NCI-H774 (cell line): ENCODE results near the gene SNRNP25.

Experiments
- DNase-seq: peaks from one replicate; lab custom pipeline; 2025; lab: John Stamatoyannopoulos, UW

SNRNP25 gene

GRCh38 chr16:63998-64913 lies 10.6 kb downstream of the SNRNP25 start:
- peak; percentile 55 for DNase-seq

GRCh38 chr16:64914-65255 lies 11.3 kb downstream of the SNRNP25 start:
- DNase-seq: no peak

DNA sequence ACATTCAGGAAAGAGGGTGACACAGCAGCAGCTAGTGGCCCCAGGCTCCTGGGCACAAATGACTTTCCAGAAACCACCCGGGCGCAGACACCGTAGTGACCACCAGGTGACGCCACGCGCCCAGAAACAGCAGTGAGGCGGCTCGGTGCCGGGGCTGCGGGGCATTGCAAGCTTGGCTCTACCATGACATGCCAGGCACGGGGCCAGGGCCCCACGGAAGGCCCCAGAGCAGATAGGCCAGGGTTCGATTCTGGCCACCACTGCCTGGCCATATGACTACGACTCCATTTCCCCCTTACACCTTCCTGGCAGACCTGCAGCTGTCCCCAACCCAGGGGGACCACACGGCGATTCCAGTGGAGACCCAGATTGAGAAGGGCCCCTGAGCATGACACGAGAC lies 12.1 kb downstream of the SNRNP25 start:
- DNase-seq: peak; percentile 30

GRCh38 chr16:66309-67182 lies 12.9 kb downstream of the SNRNP25 start:
- DNase-seq: no peak

DNA sequence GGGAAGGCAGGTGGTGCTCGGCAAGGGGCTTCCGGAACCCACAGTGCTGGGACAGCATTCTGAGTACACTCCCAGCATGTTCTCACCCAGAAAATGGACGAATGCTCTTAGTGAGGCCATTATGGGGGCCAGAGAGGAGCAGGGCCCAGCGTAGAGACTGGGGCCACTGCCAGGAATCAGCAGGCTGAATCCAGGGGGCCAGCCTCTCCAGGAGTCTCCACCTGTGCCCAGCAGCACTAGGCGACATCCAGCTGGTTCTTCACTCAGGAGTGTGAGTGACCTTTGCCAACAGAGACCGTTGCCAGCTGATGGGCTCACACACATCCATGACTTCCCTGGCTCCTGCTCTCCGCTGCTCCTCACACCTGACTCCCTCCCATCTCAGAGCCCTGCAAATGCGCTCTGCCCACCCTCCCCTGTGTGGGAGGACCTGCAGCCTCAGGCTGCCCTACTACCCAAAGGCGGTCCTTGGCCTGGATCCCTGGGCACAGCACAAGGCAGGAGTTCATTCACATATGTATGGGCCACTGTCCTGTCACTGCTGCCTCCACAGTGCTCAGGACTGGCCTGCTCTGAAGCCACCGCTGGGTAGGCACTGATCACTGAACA lies 13.7 kb downstream of the SNRNP25 start:
- no peak for DNase-seq

GRCh38 chr16:67884-68789 lies 14.5 kb downstream of the SNRNP25 start:
- no peak for DNase-seq

- no peak for DNase-seq
Measured at GRCh38 chr16:69181-69580, 15.6 kb downstream of the SNRNP25 start.

DNA sequence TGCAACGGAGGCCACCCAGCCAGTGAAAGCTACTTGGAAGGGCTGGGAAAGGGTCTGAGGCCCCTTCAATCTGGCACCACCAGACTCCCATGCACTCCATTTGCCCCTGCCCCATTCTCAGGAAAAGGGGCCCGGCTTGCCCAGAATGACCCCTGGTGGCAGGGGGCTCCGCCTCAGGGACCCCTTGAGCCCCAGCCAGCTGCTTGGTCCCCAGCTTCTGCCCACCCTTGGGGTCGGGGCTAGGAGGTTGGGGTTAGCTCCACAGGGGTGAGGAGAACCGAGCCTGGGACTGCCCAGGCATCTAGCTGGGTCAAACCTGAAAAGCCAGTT lies 17.5 kb downstream of the SNRNP25 start:
- DNase-seq: no peak

DNA sequence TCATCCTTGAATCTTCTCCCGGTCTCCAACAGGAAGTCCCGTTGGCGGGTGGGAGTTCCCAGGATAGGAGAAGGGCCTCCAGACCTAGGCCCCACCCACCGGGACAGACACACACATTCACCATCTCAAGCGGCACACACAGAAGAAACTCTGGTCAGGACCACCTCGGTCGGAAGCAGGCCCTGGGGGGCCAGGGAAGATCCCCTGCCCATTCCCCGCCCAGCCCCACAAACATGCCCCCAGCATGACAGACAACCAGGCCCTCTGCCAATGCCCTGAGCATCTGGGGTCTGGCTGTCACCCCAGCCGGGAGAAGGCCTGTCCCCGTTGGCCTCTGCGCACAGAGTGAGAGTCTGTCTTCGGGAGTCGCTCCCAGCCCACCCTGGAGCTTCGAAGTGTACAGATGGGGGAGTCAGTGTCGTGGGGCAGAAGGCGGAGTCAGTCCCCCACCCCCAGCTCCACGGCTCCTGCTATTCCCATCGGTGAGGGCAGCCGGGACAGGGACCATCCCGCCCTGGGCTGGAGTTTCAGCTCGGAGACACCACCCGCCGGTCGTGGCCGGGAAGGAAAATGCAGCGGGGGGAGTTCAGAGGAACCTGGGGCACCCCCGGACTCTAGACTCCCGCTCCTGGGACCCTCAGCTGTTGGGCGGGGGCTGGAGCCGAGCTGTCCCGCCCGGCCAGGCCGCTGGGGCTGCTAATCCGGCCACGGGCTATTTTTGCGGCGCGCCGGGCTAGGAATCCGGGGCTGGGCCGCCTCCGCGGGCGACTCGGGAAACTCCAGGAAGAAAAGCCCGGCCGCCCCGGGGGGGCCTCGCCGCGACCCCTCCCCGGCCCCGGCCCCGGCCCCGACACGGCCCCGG lies 18.1 kb downstream of the SNRNP25 start:
- DNase-seq: no peak

- DNase-seq: no peak
Measured at GRCh38 chr16:72561-73548, 19.2 kb downstream of the SNRNP25 start, which contains the start of gene RHBDF1. RHBDF1 (minus strand) TSS chr16:72631; CDS start chr16:65015, 7,616 bp downstream.

GRCh38 chr16:74051-74746 lies 20.6 kb downstream of the SNRNP25 start:
- DNase-seq: no peak

GRCh38 chr16:74747-75334 lies 21.2 kb downstream of the SNRNP25 start:
- no peak for DNase-seq

- no peak for DNase-seq
Measured at GRCh38 chr16:75580-76501, 22.2 kb downstream of the SNRNP25 start.

DNA sequence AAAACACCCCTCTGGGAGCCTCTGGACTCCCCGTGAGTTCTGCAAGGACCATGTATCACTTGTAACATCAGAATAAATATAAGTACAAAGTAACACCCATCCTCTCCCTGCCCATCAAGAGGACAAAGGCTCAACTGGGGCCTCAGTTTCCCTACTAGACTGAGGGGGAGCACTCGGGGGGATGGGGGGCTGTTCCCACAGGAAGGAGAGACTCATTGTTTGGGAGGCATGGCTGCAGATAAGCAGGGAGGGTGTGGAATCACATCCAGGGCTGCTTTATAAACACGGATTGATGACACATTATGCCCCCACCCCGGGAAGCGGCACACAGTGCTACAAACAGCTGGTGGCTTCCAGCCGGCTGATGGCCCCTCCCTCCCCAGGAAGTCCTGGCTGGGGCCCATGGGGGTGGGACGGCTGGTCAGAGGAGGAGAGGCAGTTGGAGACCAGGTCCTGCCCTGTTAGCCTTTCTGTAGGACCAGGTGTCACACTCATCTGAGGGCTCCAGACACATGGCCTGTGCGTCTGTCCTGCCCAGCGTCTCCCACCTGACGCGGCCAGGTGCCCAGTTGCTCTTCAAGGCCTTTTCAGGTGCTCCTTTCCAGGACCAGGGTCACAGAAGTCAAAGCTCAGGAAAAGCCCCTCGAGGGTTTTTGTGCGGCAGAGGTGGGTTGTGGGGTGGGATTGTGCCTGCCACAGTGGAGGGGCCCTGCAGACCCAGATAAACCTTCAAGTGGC lies 23.1 kb downstream of the SNRNP25 start:
- DNase-seq: no peak

- no peak for DNase-seq
Measured at GRCh38 chr16:77273-77806, 23.7 kb downstream of the SNRNP25 start.

DNA sequence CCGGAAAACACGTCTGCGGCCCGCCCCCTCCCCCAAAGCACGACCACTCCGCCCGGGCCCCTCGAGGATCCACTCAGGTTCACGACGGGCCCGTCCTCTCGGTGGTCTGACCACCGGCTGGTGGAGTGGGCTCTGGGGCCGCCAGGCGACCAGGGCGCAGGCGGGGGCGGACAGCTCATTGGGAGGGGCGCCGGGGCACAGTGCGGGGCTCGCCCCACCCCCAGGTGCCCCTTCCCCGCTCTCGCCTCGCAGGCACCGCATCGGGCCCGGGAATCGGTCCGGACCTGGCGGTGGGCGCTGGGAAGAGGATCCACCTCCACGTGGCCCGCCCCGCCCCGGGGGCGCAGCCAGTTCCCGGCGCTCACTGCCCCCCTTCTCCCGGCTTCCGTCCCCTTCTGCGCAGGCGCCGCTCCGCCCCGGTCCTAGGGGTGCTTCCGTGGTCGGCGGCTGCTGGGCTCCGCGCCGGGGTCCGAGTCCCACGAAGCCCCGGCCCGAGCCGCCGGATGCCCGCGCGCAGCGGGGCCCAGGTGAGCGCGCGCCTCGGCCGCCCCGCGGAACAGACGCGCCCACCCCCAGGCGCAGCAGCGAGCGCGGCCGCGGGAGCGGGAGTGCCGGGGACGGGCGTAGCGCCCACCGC lies 24.3 kb downstream of the SNRNP25 start, which contains the start of gene MPG:
Gene MPG, plus strand, starts transcription at position 419 of the 637 bp plus-strand sequence. Its CDS starts 85 bp downstream, at position 504.
- peak; percentile 43 for DNase-seq
